Stimulated activated CD4-positive, alpha-beta T cell treated with anti-CD3 and anti-CD28 coated beads, TNF-alpha, amount 100 ng/mL, for 1 hour (primary cell): ENCODE measurements around the gene PTPA.
A peak's percentile ranks its signal among the peaks of the same experiment; 100 is the strongest.

Experiments
- DNase-seq, 3 donors: peaks; one replicate each; pipeline ENCODE4 v3.0.0-alpha.2; 2020; ENCODE audit warnings: low read depth in 3 of 3, low spot score in 1 of 3

PTPA gene

GRCh38 chr9:129136446-129137035 is 25.3 kb downstream of the PTPA start:
- DNase-seq: no peak

DNA sequence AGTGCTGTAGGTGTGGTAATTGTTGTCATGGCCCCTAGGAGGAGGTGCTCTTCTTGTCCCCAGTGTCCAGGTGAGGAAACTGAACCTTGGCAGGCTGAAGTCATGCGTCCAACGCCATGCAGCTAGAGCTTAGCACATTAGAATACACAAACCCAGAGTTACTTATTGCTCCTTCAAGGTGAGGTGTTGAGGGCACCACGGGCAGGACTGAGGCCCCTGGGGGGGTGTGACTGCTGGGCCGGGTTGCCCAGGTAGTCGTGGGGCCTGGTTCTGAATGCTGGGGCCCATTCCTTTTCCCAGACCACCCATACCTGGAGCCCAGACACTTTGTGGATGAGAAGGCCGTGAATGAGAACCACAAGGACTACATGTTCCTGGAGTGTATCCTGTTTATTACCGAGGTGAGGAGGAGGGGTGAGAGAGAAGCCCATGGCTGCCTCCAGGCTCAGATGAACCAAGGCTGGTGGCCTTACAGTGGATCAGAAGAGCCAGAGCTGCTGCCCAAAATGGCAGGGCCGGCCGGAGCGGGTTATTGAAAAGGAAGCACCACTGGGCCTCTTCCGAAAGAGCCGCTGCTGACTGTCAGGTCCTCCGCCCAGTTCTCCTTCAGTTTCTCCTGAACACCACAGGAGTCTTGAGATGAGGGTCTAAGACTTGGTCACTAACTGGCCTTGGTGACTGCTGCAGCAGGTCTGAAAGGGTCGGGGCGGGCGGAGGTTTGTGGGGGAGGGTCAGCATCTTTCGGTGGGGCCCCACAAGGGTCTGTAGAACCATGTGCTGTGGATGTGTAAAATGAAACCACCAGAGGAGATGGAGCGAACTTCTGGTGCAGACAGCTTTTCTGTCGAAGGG is 26.3 kb downstream of the PTPA start:
- no peak for DNase-seq

- no peak for DNase-seq
Observed at GRCh38 chr9:129138144-129138462, 26.9 kb downstream of the PTPA start.

DNA sequence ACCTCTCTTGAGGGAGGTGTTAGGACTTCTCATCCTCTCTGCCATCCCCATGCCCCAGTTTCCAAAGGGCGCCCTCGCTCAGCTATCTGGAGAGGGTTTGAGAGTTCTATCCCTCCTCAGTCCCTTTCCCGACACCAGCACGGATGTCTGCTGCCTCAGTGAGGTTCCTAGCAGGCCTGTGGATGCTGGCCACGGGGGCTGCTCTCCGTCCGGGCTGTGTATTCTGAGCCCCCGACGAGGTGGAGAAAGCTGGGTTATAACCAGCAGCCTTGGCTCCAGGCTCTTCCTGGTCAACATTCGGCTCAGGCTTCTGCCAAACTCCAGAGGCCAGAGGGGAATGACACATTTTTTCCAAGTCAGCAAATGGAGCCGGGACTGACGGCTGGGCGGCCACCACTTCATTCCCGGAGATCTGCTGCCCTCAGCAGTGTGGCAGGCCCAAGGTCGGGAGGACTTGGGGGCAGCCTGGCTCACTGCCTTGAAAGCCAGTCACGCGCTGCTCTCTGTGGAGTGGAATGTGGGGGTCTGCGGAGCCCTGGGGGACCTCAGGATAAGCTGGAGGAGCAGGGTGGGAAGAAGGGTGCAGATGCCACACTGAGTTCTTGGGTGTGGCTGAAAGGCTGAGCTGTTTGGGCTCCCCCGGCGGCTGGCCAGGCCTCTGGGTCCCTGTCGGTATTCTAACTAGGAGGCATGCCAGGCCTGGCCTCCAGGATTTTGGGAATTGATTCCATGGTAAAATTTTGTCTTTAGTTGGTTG is 27.4 kb downstream of the PTPA start:
- DNase-seq: no peak

DNA sequence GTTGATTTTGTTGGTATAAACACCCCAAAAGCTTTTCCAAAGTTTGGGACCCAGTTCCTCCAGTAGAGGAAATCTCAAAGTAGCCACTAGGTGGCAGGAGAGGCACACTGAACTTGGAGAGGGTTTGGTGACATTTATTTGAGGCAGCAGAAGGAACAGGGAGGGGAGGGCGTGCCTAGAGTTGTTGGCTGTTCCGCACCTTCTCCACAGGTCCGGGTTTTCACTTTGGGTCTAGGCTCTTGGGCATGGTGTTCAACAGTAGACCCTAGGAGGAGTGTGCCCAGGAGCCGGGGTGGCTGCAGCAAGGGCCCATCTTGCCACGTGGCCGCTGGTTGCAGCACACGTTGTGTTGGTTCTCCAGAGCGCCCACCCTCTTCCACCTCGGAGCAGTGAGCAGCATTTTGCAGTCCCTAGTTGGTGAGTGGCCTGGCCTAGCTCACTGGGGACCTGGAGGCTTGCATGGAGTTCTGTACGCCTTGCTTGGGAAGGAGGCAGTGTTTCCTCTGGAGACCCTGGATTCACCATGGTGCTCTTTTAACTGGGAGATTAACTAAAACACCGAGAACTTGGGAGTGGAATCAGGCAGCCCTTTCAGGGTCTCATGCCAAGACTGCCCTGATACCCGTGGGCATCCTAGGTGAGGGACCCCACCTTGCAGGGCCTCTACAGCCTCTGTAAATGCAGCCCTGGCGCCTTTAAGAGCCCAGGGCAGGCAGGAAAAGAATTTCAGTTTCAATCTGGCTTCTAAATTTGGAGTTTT is 28.2 kb downstream of the PTPA start:
- peak; percentile 35 to 55 (median 44) for DNase-seq

DNA sequence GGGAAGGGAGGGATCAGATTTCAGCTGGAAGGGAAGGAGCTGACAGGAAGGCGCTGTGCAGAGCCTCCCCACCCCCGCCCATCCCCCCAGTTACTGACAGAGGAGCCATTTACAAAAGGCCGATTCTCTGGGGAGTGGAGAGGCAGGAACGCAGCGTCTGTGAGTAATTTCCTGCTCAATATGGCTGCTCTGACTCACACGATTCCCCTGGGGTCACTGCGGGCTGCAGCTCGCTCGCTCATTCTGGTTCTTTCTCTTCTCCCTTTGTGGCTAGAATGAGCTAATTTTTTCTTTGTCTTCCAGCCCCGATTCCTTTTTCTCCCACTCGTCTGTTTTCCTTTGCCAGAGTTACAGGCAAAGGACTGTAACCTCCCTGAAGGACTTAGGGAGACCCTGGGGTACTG is 28.8 kb downstream of the PTPA start:
- peak; percentile 38 to 65 (median 63) for DNase-seq

- peak in 1 of 3 donors; percentile 12 for DNase-seq
Observed at GRCh38 chr9:129140397-129141065, 29.3 kb downstream of the PTPA start.

DNA sequence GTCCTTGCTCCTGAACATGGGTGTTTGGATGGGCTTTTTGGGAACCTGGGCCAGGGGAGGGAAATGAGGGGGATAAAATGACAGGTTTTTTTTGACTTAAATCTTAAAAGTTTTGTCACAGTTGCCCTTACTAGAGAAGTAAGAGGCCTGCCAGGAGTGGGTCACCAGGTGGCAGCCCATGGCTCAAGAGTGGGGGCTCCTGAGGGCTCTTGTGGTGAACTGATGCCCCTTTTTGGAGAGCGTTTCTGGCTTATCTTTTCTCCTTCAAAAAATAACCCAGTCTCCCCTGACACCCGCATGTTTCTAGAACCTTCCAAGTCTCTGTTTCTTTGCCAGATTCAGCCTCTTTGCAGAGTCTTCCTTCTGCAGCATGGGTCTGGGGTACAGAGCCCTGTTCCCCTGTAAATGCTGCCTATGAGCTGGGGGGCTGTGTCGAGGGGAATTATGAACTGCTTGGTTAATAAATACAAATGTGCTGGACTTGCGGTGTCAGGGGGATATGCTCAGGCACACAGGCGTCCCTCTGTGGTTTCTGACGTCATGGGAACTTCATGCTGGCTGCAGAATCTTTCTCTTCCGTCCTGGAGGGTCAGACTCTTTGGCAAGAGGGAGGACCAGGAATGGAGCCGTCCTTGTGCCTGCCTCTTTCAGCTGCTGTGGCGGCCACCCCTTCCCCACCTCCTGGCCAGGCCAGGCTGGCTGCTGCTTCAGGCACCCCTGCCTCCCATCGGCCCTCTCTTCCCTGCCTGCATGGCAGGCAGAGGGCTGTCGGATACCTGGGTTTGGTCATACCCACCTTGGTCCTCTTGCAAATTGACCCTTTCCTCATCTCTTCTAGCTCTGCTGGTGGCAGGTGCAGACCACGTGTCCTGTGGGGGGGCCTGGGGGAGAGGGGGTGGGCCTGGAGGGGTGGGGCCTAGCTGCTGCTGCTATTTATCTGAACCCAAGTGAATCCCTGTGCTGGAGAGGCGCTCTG is 30.1 kb downstream of the PTPA start:
- DNase-seq: no peak

GRCh38 chr9:129142138-129142935 is 31.1 kb downstream of the PTPA start:
- DNase-seq: no peak

- DNase-seq: peak; percentile 31 to 63 (median 52)
Observed at GRCh38 chr9:129143031-129143927, 32.1 kb downstream of the PTPA start.

- DNase-seq: no peak
Observed at GRCh38 chr9:129145316-129145715, 34.1 kb downstream of the PTPA start.

- no peak for DNase-seq
Observed at GRCh38 chr9:129145841-129146292, 34.7 kb downstream of the PTPA start.

DNA sequence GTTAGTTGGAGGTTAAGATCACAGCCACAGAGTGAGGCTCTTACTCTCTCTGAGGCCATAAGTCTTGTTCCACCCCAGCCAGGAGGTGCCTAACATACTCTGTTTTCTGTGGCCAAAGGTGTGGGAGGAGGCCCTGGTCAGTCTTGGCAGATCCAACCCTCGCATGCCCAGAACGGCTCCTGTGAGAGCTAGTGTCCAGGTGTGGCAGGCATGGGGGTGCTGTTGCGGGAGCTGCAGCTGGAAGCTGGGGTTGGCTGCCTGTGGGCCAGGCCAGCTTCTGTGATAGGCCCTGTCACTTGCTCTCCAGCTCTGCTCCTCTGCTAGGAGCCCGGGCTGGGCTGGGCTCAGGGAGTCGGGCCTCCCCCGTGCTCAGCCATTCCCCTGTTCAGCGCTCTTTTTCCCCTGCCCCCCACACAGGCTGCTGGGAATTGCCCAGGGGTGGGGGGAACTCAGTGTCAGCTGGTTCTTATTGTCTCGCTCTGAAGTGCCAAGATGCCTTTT is 35.3 kb downstream of the PTPA start:
- no peak for DNase-seq

DNA sequence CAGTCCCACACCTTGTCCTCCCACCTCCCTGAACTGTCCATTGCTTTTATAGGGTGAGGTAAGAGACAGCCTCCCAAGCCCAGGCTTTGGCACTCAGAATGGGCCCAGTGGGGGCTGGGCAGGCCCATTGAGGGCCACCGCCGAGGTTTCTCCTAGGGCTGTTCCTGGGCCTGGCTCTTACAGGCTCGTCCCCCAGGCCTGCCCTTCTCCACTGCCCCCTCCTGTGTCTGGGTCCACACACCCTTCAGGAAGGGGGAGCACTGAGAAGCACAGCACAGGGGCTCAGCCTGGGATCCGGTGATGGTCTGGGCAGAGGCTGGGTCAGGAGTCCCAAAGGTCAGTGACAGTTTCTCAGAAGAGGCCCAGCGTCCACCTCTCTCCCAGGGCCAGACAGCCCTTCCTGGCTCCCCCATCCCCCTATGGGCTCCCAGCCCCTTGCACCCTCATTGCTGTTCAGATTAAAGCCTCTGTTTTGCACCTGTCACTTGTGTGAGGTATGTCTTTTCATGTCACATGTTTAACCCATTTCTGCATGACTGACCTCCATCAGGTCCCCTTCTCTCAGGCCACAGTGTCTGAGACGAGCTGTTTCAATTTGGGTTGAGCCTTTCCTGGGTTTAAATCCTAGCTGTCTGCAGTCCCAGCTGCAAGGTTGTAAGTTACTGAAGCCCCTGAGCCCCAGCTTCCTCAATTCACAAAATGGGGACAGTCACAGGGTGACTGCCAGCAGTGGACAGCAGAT is 37.4 kb downstream of the PTPA start:
- no peak for DNase-seq

GRCh38 chr9:129149442-129149841 is 38.2 kb downstream of the PTPA start:
- DNase-seq: no peak

DNA sequence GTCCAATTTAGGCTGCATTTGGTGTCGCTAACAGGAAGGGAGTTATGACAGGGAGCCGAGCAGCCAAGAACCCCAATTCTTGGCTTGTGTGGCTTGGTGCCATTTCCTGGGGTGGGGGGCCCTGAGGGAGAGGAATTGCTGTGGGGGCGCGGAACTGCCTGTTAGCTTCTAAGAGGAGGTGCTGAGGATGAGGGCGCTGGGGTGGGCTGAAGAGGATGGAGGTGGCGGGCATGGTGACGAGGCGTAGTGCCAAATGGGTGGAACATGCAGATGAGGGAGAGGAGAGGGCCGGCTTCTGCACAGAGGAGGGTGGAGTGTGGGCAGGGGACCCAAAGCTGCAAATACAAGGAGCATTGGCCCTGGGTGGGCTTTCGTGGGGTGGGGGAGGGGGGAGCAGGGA is 38.9 kb downstream of the PTPA start:
- DNase-seq: no peak

- DNase-seq: no peak
Observed at GRCh38 chr9:129150672-129151211, 39.5 kb downstream of the PTPA start.
